ENCODE results near the gene SLFNL1.

DNA sequence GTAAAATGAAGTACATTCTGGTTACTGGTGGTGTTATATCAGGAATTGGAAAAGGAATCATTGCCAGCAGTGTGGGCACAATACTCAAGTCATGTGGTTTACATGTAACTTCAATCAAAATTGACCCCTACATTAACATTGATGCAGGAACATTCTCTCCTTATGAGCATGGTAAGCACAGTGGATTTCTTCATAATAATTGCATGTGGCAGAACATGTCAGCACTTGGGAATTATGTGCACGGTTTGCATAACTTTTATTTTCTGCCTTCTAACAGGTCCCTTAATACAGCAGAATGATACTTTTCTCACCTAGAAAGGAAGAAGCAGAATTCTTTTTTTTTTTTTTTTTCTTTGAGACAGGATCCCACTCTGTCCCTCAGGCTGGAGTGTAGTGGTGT is 38.2 kb downstream of the SLFNL1 start:
- TF ChIP-seq POLR2AphosphoS5 (IDR thresholded peaks at IDR 0.05): no peak
- TF ChIP-seq, protein P1, sequence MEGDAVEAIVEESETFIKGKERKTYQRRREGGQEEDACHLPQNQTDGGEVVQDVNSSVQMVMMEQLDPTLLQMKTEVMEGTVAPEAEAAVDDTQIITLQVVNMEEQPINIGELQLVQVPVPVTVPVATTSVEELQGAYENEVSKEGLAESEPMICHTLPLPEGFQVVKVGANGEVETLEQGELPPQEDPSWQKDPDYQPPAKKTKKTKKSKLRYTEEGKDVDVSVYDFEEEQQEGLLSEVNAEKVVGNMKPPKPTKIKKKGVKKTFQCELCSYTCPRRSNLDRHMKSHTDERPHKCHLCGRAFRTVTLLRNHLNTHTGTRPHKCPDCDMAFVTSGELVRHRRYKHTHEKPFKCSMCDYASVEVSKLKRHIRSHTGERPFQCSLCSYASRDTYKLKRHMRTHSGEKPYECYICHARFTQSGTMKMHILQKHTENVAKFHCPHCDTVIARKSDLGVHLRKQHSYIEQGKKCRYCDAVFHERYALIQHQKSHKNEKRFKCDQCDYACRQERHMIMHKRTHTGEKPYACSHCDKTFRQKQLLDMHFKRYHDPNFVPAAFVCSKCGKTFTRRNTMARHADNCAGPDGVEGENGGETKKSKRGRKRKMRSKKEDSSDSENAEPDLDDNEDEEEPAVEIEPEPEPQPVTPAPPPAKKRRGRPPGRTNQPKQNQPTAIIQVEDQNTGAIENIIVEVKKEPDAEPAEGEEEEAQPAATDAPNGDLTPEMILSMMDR (IDR thresholded peaks at IDR 0.05): no peak
